ENCODE results near the gene GSN. TPM values are rescaled to one million over a fixed set of nuclear protein-coding genes. Genes with fewer than 3 reads are reported as not detected.

The GSN gene
- polyA plus RNA-seq, 3 donors, result 183 to 2,232 (median 1,519) TPM

DNA sequence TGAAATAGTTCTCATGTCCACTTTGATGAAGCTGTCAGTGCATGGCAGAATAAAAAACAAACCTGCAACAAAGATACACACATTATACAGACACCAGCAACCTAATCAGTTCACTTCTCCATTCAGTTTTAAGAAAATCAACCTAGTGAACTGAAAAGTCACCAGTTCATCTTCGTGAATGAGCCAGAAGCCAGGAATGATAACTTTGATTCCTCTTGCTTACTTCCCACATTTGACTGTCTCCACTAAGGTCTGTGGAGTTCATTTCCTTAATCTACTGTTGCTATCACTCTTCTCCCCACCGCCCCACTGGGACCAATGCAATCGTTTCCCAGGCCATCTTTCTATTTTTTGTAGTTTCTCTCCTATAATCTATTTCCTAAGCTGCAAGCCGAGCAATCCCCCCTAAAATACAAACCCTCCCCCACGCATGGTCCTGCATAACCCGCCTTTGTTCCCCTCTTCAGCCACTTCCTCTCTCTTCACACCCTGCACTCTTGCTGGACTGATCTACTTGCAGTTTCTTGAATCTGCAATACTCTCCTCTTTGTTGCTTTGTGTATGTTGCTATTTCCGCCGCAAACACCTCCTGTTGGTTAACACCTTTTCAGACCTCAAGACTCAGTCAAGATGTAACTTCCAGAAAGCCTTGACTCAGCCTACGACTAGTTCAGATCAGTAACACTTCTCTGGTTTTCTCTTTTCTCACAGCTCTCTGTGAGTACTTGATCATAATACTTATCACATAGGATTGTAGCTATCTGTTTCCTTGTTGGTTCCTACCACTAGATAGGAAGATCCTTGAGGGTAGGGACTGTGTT is 85.5 kb downstream of the GSN start:
- WGBS, 3 donors, result 31 to 78% (median 39%) methylated on average over 9 of the region's 9 CpGs
- peak overlapping the region; percentile 21 for H3K27ac ChIP-seq (ENCODE audit: low read depth, low read length)

DNA sequence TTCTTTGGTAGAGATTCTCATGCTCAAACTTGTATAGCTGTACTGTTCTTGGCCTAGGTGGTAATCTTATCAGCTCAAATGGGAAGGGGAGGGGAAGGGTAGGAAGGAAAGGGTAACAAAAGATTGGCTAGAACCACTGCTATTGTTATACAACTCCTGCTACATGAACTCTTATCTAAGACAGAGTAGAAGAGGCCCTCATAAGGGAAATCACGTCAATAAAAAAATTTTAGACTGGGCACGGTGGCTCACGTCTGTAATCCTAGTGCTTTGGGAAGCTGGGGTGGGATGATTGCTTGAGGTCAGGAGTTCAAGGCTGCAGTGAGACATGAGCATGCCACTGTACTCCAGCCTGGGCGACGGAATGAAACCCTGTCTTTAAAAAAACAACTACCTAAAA is 86.2 kb downstream of the GSN start:
- H3K27ac ChIP-seq (ENCODE audit: low read depth, low read length), result no peak overlapping the region
- 45 to 60% (median 50%) methylated on average over 5 of the region's 5 CpGs for WGBS, 3 donors

GRCh38 chr9:121354762-121355161 is 86.8 kb downstream of the GSN start:
- H3K27ac ChIP-seq (ENCODE audit: low read depth, low read length), result no peak overlapping the region
- WGBS, 3 donors, result 84 to 92% (median 90%) methylated on average over 5 of the region's 5 CpGs

DNA sequence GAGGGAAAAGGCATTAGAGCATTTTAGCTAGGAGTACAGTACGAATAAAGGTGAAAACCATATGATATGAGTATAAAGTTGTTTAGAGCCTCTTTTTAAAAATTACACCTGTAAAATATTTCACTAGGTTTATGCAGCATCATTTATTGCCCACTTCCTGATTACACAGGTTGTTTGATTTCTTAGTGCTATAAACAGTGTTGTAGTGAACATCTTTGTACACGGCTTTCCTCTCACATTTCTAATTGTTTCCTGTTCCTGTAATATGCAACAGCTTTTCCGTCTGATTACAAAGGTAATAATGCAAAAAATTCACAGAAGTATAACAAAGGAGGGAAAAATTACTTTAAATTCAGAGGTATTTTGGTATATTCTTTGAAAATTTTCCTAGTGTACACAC is 89.0 kb downstream of the GSN start:
- 43 to 83% (median 43%) methylated on average over 3 of the region's 3 CpGs for WGBS, 3 donors

DNA sequence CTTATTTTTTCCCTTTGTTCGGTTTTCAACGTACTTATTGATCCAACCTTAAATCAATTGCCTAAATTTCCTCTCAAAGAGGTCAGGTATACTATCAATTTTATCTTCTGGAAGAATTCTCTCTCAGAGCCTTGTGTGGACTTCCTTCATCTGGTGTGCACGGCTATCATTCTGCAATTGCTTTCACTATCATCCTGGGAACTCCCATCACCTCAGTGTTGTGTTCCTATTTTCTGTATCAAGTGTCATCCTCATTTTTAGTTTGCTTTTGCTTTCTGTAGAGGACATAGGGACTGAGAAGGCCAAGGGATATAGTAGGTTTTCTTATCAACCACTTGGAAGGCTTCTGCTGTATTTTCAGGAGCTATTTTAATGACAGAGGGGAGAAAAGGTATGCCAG is 90.8 kb downstream of the GSN start:
- H3K27ac ChIP-seq (ENCODE audit: low read depth, low read length), result no peak overlapping the region
- 40 to 65% (median 42%) methylated on average over 3 of the region's 3 CpGs for WGBS, 3 donors

More for the DNA sequence above, 89.0 kb downstream of the GSN start:
- H3K27ac ChIP-seq (ENCODE audit: low read depth, low read length), result no peak overlapping the region

DNA sequence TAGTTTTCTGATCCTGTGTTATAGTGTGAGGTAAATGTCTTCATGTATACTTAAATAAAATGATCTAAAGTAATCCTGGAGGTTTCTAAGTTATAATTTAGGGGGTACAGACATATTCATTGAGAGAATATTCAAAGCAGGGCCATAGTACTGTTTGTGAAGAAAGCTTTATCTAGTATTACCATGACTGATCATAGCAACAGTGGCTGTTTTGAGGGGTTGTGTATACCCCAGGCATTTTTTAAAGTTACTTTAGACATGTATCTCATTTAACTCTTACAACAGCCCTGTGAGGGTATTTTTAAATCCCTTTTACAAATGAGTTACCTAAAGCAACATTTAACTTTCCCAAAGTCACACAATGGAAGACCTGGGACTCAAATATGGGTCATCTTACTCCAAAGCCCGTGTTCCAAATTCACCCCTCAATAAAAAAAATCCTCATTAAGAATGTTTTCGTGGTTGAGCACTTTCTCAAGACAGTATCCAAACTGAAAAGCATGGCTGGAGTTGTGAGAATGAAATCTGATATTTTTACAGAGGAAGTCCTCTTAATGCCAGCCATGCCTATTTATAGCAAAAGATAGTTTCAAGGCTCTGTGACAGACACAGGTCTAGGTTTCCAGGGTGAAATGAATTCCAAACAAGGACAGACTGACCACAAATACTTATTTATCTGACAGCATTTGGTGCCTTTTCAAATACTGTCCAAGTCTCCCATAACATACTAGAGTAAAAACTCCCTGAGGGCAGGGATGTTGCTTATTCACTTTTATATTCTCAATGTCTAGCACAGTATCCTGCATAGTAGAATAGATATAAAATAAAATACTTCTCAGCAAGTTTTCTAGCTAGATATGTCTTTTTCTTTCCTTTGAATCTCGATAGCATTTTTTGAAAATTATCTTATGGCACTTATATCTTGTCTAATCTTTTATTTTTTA is 91.7 kb downstream of the GSN start:
- 65 to 84% (median 70%) methylated on average over 3 of the region's 3 CpGs for WGBS, 3 donors
- no peak overlapping the region for H3K27ac ChIP-seq (ENCODE audit: low read depth, low read length)

DNA sequence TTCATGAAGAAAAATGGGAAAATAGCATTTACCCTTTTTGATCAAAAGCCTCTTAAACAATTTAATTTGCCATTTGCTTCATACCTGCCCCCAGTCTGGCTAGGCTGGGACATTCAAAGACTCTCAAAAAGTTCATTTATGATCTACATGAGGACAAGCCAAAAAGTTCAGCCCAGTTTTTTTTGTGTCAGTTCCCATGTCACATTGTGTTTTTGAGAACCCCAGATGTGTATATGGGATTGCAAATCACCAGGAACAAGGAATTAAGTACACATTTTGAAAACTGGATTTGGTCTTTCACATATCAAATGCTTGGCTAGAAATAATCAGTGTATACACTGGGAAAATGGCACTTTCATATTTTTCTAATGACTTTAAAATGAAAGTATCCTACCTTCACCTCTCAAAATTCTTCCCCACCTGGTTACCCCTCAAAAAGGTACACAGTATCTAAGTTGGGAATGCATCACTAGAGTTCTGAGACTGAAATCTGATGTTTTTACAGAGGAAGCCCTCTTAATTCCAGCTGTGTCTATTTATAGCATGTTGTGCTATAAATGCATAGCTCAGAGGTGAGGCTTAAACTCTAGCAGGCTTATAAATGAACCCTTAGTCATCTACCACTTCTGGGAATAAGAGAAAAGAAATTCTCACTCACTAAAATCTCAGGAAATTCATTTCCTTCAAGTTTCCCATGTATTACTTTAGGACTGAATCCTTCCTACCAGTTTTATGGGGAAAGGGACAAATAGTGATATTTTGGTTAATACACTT is 92.8 kb downstream of the GSN start:
- H3K27ac ChIP-seq (ENCODE audit: low read depth, low read length), result no peak overlapping the region

GRCh38 chr9:121362813-121363621 is 95.1 kb downstream of the GSN start:
- peak overlapping the region; percentile 81 for H3K27ac ChIP-seq (ENCODE audit: low read depth, low read length)
- 6 to 39% (median 6%) methylated on average over 2 of the region's 2 CpGs for WGBS, 3 donors

GRCh38 chr9:121363622-121363961 is 95.6 kb downstream of the GSN start:
- WGBS, 3 donors, result 20 to 75% (median 21%) methylated on average over 1 of the region's 1 CpG

GRCh38 chr9:121364077-121364476 is 96.1 kb downstream of the GSN start:
- 62 to 88% (median 70%) methylated on average over 5 of the region's 5 CpGs for WGBS, 3 donors
- H3K27ac ChIP-seq (ENCODE audit: low read depth, low read length), result no peak overlapping the region

More at GRCh38 chr9:121363622-121363961, 95.6 kb downstream of the GSN start:
- H3K27ac ChIP-seq (ENCODE audit: low read depth, low read length), result no peak overlapping the region

GRCh38 chr9:121364886-121365285 is 96.9 kb downstream of the GSN start:
- no peak overlapping the region for H3K27ac ChIP-seq (ENCODE audit: low read depth, low read length)

DNA sequence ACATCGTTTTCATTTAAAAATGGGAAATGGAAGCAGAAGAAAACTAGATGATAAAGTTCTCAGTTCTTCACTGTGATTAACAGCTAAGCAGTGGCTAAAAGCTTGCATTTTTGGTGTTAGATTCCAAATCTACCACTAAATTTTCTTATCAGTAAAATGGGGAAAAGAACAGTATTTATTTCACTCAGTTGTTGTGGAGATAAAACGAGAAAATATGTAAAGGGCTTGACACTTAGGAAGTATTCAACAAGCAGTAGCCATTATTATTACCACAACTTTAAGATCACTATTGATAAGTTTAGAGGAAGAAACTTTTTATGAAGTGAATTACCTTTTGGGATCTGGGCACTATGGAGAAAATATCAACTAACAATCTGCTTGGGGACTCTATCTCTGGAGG is 97.6 kb downstream of the GSN start:
- 23 to 61% (median 28%) methylated on average over 2 of the region's 2 CpGs for WGBS, 3 donors
- H3K27ac ChIP-seq (ENCODE audit: low read depth, low read length), result no peak overlapping the region

DNA sequence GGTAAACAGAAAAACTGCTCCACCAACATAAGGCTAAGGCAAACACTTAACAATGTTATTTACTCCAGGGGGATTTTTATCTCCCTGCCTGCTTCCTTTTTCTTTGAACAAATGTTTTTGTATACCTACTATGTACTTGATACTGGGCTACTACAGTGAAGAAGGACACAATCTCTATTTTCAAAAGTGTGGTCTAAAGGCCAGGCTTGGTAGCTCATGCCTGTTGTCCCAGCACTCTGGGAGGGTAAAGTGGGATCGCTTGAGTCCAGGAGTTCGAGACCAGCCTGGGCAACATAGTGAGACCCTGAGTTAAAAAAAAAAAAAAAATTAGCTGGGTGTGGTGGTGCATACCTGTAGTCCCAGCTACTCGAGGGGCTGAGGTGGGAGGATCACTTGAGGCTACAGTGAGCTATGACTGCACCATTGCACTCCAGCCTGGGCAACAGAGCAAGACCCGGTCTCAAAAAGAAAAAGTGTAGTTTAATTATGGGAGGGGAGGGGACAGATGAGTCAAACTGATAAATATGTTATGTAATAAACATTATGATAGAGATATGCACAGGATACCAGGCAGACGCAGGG is 98.7 kb downstream of the GSN start:
- 63 to 85% (median 66%) methylated on average over 5 of the region's 5 CpGs for WGBS, 3 donors
- no peak overlapping the region for H3K27ac ChIP-seq (ENCODE audit: low read depth, low read length)

DNA sequence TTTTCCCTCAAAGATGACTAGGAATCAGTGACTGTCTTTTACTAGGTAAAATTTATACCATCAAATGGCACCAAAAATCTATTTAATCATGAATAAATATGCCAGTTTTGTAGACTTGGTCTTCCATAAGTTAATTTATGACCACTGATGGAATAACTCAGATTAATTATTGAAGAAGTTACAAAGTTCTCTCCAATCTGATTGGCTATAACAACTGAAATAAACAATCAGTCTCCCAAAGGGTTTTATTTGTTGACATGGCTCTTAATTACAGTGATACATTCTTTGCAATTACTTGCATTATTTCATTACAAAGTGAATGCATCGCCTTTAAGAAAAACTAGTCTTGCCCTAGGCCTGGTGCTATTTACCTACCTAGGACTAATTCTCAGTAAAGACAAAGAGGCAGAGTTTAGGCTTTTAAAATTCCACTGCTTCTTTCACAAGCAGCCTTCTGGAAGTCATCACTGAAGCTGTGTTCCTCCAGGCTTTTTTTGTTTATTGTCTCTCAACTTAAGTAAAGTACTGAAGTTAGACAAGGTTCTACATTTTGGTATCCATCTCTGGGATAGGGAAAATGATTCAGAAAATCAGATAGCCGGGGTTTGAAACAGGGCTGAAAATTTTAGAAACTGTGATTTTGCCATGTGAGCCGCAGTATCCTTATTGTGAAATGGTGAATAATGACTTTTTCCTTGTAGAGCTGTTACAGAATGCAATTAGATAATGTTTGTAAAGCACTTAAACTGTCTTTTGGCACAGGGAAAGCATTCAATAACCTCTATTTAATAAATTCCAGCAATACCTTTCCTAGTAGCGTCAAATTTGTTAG is 99.6 kb downstream of the GSN start:
- H3K27ac ChIP-seq (ENCODE audit: low read depth, low read length), result no peak overlapping the region
- WGBS, 3 donors, result 17 to 61% (median 21%) methylated on average over 4 of the region's 4 CpGs

GRCh38 chr9:121368138-121368522 is 100.2 kb downstream of the GSN start:
- WGBS, 3 donors, result 30 to 32% (median 30%) methylated on average over 1 of the region's 1 CpG
- H3K27ac ChIP-seq (ENCODE audit: low read depth, low read length), result no peak overlapping the region

GRCh38 chr9:121368745-121369144 is 100.8 kb downstream of the GSN start:
- 21 to 77% (median 22%) methylated on average over 8 of the region's 8 CpGs for WGBS, 3 donors

More at GRCh38 chr9:121368745-121369144, 100.8 kb downstream of the GSN start:
- no peak overlapping the region for H3K27ac ChIP-seq (ENCODE audit: low read depth, low read length)

Data from adipose tissue (tissue), 3 donors.